Measurements from ENCODE around the gene ANKRD44.

ANKRD44 gene

DNA sequence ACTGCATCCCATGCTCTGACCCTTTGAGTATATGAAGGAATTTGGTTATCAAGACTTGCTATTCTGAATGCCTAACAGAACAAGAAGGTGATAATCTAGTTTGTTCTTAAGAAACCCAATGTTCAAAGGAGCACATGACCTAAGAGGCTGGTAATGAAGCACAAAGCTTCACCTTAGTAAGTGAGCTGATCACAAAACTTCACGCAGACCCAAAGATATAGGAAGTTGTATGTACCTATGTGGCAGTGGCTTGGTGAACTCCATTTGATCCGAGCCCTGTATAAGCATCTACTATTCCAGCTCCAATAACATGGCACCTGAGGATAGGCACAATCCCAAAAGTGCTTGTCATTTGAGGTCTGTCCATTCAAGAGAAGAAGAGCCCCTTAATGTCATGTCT, 78.6 kb downstream of the ANKRD44 start:
- H3K4me2 ChIP-seq (ENCODE audit: low read length): no peak overlapping the region
- H3K4me1 ChIP-seq (ENCODE audit: control insufficient read depth, insufficient read depth, low read length): peaks cover 14% of the 10 kb centered on the region
- H3K9ac ChIP-seq (ENCODE audit: low read depth, low read length): no peak overlapping the region
- H3K9me3 ChIP-seq (replicated peaks; ENCODE audit: low read length): no peaks in the 10 kb centered on the region
- no peak overlapping the region for H3K4me3 ChIP-seq (ENCODE audit: low read length)
- no peaks in the 10 kb centered on the region for H3K27me3 ChIP-seq (ENCODE audit: control insufficient read depth, insufficient read depth, low read length)
- H3K36me3 ChIP-seq (ENCODE audit: insufficient read depth, low read length): no peaks in the 10 kb centered on the region

DNA sequence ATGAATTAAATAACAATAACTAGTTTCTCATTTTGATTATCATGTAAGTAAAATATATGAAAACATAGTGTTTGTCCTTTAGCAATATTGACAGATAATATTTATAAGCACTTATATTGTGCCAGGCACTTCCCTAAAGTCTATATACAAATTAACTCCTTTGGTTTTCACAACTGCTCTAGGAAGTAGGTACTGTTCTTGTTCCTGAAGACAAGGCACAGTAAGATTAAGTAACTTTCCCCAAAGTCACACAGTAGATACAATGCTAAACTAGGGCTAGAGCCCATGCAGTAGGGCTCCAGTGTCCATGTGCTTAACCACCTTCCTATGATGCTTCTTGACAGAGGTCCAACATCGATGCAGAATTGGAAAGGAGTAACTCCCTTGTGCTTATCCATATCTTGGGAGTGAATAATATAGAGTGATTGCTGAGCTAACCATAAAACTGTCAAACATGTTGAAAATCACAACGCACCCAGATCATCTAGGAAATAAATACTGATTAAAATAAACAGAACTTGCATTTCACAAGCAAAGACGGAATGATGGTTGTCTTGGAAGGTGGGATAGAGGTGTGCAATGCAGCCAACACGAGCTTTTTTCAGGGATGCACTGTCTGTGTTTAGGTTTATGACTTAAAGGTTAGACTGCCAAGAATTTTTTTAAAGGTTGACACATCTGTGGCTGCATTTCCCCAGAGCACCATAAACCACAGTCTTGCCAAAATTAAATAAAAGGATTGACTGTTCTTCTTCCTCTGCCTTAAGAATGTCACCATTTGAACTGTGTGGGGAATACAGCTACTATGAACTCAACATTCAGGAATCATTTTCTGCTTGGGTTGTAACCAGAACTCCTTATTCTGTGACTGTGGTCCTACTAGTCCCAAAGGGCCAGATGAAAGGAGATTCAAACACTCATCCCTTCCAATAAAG, 80.8 kb downstream of the ANKRD44 start:
- H3K36me3 ChIP-seq (ENCODE audit: insufficient read depth, low read length): no peaks in the 10 kb centered on the region
- no peak overlapping the region for H3K4me2 ChIP-seq (ENCODE audit: low read length)
- H3K27me3 ChIP-seq (ENCODE audit: control insufficient read depth, insufficient read depth, low read length): no peaks in the 10 kb centered on the region
- no peak overlapping the region for H3K9ac ChIP-seq (ENCODE audit: low read depth, low read length)
- H3K9me3 ChIP-seq (replicated peaks; ENCODE audit: low read length): no peaks in the 10 kb centered on the region
- peaks cover 14% of the 10 kb centered on the region for H3K4me1 ChIP-seq (ENCODE audit: control insufficient read depth, insufficient read depth, low read length)
- no peak overlapping the region for H3K4me3 ChIP-seq (ENCODE audit: low read length)

DNA sequence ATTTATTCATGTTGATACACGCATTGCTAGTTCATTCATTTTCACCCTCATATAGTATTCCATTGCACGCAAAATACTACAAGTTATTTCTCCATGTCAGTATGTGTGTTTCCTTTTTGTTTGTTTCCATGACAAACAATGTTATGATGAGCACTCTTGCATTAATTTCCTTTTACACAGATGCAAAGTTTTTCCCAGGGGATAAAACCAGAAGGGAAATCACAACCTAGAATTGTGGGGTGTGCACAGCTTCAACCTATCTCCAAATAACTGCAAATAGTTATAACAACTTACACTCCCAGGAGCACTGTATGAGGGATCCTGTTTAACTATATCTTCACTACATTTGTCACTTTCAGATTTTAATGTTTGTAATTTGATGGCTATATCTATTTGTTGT, 87.1 kb downstream of the ANKRD44 start:
- no peak overlapping the region for H3K4me2 ChIP-seq (ENCODE audit: low read length)
- no peak overlapping the region for H3K4me3 ChIP-seq (ENCODE audit: low read length)
- H3K36me3 ChIP-seq (ENCODE audit: insufficient read depth, low read length): no peaks in the 10 kb centered on the region
- no peaks in the 10 kb centered on the region for H3K9me3 ChIP-seq (replicated peaks; ENCODE audit: low read length)
- no peaks in the 10 kb centered on the region for H3K4me1 ChIP-seq (ENCODE audit: control insufficient read depth, insufficient read depth, low read length)
- no peak overlapping the region for H3K9ac ChIP-seq (ENCODE audit: low read depth, low read length)
- no peaks in the 10 kb centered on the region for H3K27me3 ChIP-seq (ENCODE audit: control insufficient read depth, insufficient read depth, low read length)

DNA sequence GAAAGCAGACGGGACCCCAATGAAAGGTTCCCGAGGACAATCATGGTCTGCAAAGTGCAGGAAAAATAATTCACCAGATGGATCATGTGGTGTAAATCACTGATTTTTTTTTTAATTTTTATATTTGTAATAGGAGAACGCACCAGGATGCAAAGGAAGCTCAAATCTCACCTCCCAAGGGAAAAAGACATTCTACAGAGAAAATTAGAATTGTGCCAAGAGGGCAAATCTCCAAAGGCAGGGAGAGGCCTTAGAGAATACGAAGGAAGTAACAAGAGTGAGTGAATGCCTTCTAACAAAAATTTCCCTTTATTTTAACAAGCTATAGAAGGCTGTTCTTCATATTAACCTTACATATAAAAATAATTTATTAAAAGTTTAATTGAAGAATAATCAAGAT, 90.9 kb downstream of the ANKRD44 start:
- peaks cover 14% of the 10 kb centered on the region for H3K4me1 ChIP-seq (ENCODE audit: control insufficient read depth, insufficient read depth, low read length)
- no peak overlapping the region for H3K4me3 ChIP-seq (ENCODE audit: low read length)
- no peak overlapping the region for H3K9ac ChIP-seq (ENCODE audit: low read depth, low read length)
- H3K9me3 ChIP-seq (replicated peaks; ENCODE audit: low read length): no peaks in the 10 kb centered on the region
- H3K4me2 ChIP-seq (ENCODE audit: low read length): no peak overlapping the region
- H3K27me3 ChIP-seq (ENCODE audit: control insufficient read depth, insufficient read depth, low read length): no peaks in the 10 kb centered on the region
- H3K36me3 ChIP-seq (ENCODE audit: insufficient read depth, low read length): no peaks in the 10 kb centered on the region

DNA sequence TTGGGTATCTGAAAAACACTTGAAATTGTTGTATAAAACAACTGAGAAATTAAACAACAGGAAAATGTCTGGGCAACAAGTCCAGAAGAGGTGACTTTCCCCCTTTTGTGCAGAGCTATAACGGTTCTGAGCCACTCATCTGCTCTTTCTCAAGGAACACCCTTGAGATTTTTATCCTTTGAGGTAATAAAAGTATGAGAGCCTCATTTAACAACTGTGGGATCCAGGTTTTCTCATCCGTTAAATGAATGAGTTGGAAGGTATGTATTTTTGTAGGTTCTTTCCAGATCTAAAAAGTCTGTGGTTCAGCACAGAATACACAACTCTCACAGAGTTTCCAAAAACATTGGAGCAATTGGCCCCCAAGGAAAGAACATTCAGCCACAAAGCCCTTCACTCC, 93.0 kb downstream of the ANKRD44 start:
- no peaks in the 10 kb centered on the region for H3K36me3 ChIP-seq (ENCODE audit: insufficient read depth, low read length)
- H3K27me3 ChIP-seq (ENCODE audit: control insufficient read depth, insufficient read depth, low read length): no peaks in the 10 kb centered on the region
- H3K9me3 ChIP-seq (replicated peaks; ENCODE audit: low read length): no peaks in the 10 kb centered on the region
- no peak overlapping the region for H3K4me3 ChIP-seq (ENCODE audit: low read length)
- no peak overlapping the region for H3K4me2 ChIP-seq (ENCODE audit: low read length)
- H3K4me1 ChIP-seq (ENCODE audit: control insufficient read depth, insufficient read depth, low read length): peaks cover 17% of the 10 kb centered on the region
- no peak overlapping the region for H3K9ac ChIP-seq (ENCODE audit: low read depth, low read length)

DNA sequence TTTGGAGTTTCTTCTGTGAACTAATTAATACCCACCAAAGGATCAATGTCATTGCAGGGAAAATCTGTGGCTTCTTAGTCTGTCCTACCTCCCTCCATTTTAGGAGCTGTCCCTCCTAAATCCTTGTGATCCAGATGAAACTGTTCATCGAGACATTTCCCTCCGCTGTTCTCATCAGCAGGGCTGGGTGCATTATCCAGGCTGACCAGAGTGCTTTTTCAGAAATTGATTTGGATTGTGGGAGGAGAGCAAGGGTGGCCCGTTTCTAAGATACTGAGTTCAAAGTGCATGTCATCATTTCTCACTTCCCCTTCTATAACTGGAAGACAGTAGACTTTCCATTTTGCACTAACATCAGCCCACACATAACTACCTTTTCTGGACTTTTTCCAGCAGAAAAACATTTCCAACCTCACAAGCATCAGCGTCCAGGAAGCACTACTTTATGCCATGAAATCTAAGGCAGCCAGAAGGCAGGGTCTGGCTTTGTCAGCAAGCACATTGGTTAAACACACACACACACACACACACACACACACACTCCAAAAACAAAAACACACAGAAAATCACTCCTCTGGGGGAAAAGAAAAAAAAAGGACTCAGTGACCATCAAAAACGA, 94.1 kb downstream of the ANKRD44 start:
- no peak overlapping the region for H3K9ac ChIP-seq (ENCODE audit: low read depth, low read length)
- H3K4me3 ChIP-seq (ENCODE audit: low read length): no peak overlapping the region
- no peaks in the 10 kb centered on the region for H3K9me3 ChIP-seq (replicated peaks; ENCODE audit: low read length)
- peak overlapping the region; percentile 48 for H3K4me2 ChIP-seq (ENCODE audit: low read length)
- H3K27me3 ChIP-seq (ENCODE audit: control insufficient read depth, insufficient read depth, low read length): no peaks in the 10 kb centered on the region
- H3K4me1 ChIP-seq (ENCODE audit: control insufficient read depth, insufficient read depth, low read length): peaks cover 17% of the 10 kb centered on the region
- no peaks in the 10 kb centered on the region for H3K36me3 ChIP-seq (ENCODE audit: insufficient read depth, low read length)

DNA sequence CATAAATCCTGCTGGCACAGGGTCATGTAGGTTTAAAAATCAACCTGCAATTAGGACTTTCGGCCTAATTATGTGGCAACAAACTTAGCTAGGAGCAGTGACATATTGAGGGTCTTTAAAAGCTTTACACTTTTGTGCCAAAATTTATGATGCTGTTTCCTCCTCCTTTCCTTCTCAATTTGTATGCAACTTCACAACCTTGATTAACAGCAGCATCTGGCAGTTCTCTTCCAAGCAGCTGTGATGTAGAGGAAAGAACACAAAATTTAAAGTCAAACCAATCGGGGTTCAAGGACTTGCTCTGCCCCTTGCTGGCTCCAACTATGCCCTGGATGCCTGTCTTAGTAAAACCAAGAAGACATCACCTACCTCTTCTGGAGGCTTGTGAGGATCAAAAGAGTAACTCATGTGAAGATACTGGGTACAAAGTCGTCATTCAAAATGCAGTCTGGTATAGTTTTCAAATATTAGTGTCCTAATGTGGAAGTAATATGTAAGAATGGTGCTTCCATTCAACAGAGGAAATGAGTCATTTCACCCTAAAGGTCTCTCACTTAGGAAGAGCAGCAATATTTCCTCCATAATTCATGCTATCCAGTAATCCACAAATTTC, 94.7 kb downstream of the ANKRD44 start:
- H3K4me2 ChIP-seq (ENCODE audit: low read length): peak overlapping the region; percentile 48
- H3K4me3 ChIP-seq (ENCODE audit: low read length): no peak overlapping the region
- no peaks in the 10 kb centered on the region for H3K36me3 ChIP-seq (ENCODE audit: insufficient read depth, low read length)
- no peaks in the 10 kb centered on the region for H3K9me3 ChIP-seq (replicated peaks; ENCODE audit: low read length)
- H3K9ac ChIP-seq (ENCODE audit: low read depth, low read length): no peak overlapping the region
- H3K4me1 ChIP-seq (ENCODE audit: control insufficient read depth, insufficient read depth, low read length): peaks cover 17% of the 10 kb centered on the region
- no peaks in the 10 kb centered on the region for H3K27me3 ChIP-seq (ENCODE audit: control insufficient read depth, insufficient read depth, low read length)

DNA sequence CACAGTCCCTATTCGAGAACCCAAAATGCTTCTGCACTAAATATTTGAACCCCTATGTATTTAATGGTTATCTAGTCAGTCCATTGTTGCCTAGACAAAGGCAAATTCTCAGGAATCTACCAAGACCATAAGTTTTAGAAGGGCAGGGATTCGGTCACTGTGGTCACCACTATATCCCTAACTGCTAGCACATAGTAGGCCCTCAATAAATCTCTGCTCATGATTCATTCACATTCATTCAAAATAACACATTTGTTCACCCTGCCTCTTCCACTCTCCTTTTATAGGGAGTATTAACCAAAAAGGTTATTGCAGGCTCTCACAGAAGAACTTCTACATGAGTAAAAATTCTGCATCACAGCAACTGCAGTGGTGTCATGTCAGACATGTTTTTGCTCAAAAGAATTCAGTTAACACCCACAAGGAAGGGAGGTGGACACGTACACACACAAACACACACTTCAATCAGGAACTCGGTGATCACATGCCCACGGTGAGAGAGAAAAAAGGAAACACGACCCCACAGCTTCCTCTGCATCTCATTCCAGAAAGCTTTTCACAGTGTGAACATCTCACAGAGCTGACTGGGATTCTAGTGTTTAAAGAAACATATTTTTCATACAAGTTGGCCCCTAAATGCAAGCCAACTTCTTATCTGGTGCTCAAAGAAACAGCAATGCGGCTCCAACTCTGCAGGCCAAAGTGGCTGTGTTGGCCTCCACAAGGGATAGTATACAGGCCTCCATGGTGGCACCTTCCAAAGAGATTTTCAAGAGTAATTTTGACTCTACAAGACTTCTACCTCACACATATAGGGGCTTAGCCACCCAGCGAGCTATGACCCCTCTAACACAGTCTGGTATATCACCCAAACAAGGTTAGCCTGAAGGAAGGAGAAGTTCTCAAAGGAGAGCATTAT, 98.0 kb downstream of the ANKRD44 start:
- no peaks in the 10 kb centered on the region for H3K36me3 ChIP-seq (ENCODE audit: insufficient read depth, low read length)
- H3K4me1 ChIP-seq (ENCODE audit: control insufficient read depth, insufficient read depth, low read length): peaks cover 18% of the 10 kb centered on the region
- no peaks in the 10 kb centered on the region for H3K27me3 ChIP-seq (ENCODE audit: control insufficient read depth, insufficient read depth, low read length)
- no peak overlapping the region for H3K9ac ChIP-seq (ENCODE audit: low read depth, low read length)
- no peaks in the 10 kb centered on the region for H3K9me3 ChIP-seq (replicated peaks; ENCODE audit: low read length)
- H3K4me2 ChIP-seq (ENCODE audit: low read length): no peak overlapping the region
- H3K4me3 ChIP-seq (ENCODE audit: low read length): no peak overlapping the region

DNA sequence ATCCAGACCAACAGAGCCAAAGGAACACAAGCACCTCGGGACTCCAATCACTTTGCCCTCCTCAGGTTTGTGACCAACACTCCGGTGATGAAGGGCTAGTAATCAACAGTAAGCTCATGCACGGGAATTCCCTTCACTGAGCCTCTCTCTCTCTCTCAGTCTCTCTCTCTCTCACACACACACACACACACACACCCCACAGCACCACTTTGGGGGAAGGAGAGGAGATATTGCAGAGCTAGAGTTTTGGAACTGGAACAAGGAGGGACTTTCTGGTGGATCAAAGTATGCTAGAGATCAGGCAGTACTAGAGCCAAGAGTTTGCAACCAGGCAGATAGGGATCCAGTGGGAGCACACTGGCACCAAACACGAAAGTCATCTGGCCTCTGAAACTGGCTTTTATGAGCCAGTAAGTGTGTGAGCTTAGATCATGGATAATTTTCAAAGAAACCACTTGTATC, 98.7 kb downstream of the ANKRD44 start:
- H3K9me3 ChIP-seq (replicated peaks; ENCODE audit: low read length): no peaks in the 10 kb centered on the region
- H3K4me3 ChIP-seq (ENCODE audit: low read length): no peak overlapping the region
- no peaks in the 10 kb centered on the region for H3K36me3 ChIP-seq (ENCODE audit: insufficient read depth, low read length)
- no peaks in the 10 kb centered on the region for H3K27me3 ChIP-seq (ENCODE audit: control insufficient read depth, insufficient read depth, low read length)
- no peak overlapping the region for H3K9ac ChIP-seq (ENCODE audit: low read depth, low read length)
- H3K4me1 ChIP-seq (ENCODE audit: control insufficient read depth, insufficient read depth, low read length): peaks cover 22% of the 10 kb centered on the region
- no peak overlapping the region for H3K4me2 ChIP-seq (ENCODE audit: low read length)

DNA sequence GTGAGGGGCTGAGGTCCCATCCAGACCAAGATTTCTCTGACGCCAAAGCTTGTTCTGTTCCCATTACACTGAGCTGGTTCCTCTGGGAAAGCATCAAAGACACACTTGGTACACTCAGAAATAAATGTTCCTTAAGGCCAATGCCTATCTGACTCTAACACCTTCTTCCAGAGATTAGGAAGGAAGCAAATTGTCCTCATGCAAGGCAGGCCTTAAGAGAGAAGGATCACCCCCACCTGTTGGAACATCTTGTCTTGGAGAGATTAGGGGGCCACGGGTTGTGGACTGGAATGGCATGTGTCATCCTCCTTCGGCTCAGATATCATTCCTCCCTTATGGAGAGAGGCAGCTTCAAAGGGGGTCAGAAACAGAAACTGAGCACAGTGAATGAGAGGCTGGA, 100.2 kb downstream of the ANKRD44 start:
- Histone ChIP-seq H3K4me1 (ENCODE audit: control insufficient read depth, insufficient read depth, low read length) (peaks cover 17% of the 10 kb centered on the region), H3K27me3 (ENCODE audit: control insufficient read depth, insufficient read depth, low read length) (no peaks in the 10 kb centered on the region), H3K9ac (ENCODE audit: low read depth, low read length) (no peak overlapping the region), H3K4me2 (ENCODE audit: low read length) (no peak overlapping the region), H3K9me3 (replicated peaks; ENCODE audit: low read length) (no peaks in the 10 kb centered on the region), H3K4me3 (ENCODE audit: low read length) (no peak overlapping the region), H3K36me3 (ENCODE audit: insufficient read depth, low read length) (no peaks in the 10 kb centered on the region)
